PFSK-1 (cell line): ENCODE measurements around the gene ZNF732.

ENCODE experiments used
- FOXP2 ChIP-seq: optimal IDR thresholded peaks from 2 replicates; pipeline ENCODE3; 2011; ENCODE audit warnings: borderline replicate concordance, control low read depth, inconsistent platforms; ENCODE audit not compliant: insufficient read depth; ENCODE audit errors: extremely low read length, extremely low read depth
- POLR2AphosphoS5 ChIP-seq: IDR thresholded peaks from 2 replicates; pipeline ENCODE4 v1.6.1; 2012; ENCODE audit warnings: low read depth, mild to moderate bottlenecking, control low read depth, low read length, moderate library complexity
- REST ChIP-seq, 2 experiments: IDR thresholded peaks; 2 replicates each; pipeline versions ENCODE4 v1.6.1 to v1.8.0; 2011 to 2012; ENCODE audit warnings: low read depth in 2 of 2, low read length in 2 of 2, control low read depth in 1 of 2, inconsistent platforms in 1 of 2, mild to moderate bottlenecking in 1 of 2, moderate library complexity in 1 of 2; ENCODE audit not compliant: insufficient read depth in 1 of 2
- SIN3A ChIP-seq: IDR thresholded peaks from 2 replicates; pipeline ENCODE4 v1.6.1; 2012; ENCODE audit warnings: mild to moderate bottlenecking, low read length, moderate library complexity, borderline replicate concordance; ENCODE audit not compliant: insufficient read depth

- TF ChIP-seq POLR2AphosphoS5 (no peak), REST (IDR thresholded peaks at IDR 0.05; ENCODE audit: insufficient read depth in 1 of 2, low read depth in 2 of 2, low read length in 2 of 2) (no peak), SIN3A (no peak), FOXP2 (no peak)
Measured at GRCh38 chr4:223913-224497, 81.3 kb downstream of the ZNF732 start.
